Renal cortex interstitium (tissue), 11 donors: ENCODE results near the gene PDE6C. TPM values are rescaled to one million over a fixed set of nuclear protein-coding genes. Genes with fewer than 3 reads are reported as not detected.
A peak's percentile ranks its signal among the peaks of the same experiment; 100 is the strongest.

Experiments
- DNase-seq, 11 donors: peaks; one replicate each; pipeline ENCODE4 v3.0.0-alpha.2; 2013; ENCODE audit warnings: low read depth in 9 of 11, low spot score in 4 of 11; ENCODE audit errors: extremely low read depth in 1 of 11
- polyA plus RNA-seq, 3 donors: library from polyadenylated mRNA; unstranded; fragments of 120-200 nt; gene quantifications; one replicate each; pipeline ENCODE4 v1.2.1, GENCODE V29; 2013; ENCODE audit not compliant: insufficient read length in 3 of 3

PDE6C gene
- polyA plus RNA-seq, 3 donors = 0.40 to 1.1 (median 0.69) TPM

GRCh38 chr10:93615576-93616235 is 3.4 kb downstream of the PDE6C start:
- DNase-seq = no peak

DNA sequence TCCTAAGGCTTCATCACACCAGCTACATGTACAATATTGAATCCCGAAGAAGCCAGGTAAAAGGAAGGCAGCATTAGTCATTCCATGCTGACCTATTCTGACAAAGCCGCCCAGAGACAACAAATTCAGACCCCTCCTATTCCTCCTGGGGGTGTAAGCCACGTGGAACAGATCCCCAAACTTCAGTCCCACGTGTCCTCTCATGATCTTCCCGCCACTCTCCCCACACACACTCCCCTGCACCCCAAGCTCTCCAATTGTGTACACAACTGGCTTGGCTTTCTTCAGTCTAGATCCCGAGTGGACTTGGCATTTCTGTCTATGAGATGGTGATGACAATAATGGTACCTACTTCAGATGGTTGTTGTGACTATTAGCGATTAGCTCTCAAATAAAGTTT is 8.6 kb downstream of the PDE6C start:
- DNase-seq = no peak

GRCh38 chr10:93622942-93623341 is 10.6 kb downstream of the PDE6C start:
- DNase-seq = no peak

- no peak for DNase-seq
These were observed 16.5 kb downstream of the PDE6C start for GRCh38 chr10:93628858-93629257.

GRCh38 chr10:93629647-93630305 is 17.4 kb downstream of the PDE6C start:
- DNase-seq = peak in 1 of 11 donors; percentile 12

- DNase-seq = peak in 1 of 11 donors; percentile 5
These were observed 18.6 kb downstream of the PDE6C start for GRCh38 chr10:93630625-93631557.

GRCh38 chr10:93639791-93640190 is 27.5 kb downstream of the PDE6C start:
- no peak for DNase-seq

DNA sequence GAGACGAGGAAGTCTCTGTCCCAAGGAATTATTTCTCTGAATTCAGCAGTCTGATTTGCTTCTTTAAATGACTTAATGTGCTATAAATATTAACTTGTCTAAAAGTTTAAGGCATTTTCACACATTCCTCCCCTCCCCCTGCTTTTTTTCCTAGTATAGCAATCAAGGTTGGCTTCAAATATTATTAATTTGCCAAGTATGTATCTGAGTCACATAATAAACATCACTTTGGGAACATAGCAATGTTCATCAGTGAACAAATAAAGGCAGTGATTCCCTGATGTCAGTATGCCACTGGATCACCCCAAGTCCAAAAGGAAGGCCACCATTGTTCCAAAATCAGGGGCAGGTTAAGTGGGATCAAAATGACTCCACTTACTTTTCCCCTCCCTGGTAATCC is 40.5 kb downstream of the PDE6C start:
- DNase-seq = no peak

- no peak for DNase-seq
These were observed 41.9 kb downstream of the PDE6C start for GRCh38 chr10:93654201-93654600.

- DNase-seq = no peak
These were observed 43.8 kb downstream of the PDE6C start for GRCh38 chr10:93656155-93656554.

- DNase-seq = no peak
These were observed 45.4 kb downstream of the PDE6C start for GRCh38 chr10:93657757-93658156.

GRCh38 chr10:93666030-93666429 is 53.7 kb downstream of the PDE6C start:
- no peak for DNase-seq

- no peak for DNase-seq
These were observed 55.5 kb downstream of the PDE6C start for GRCh38 chr10:93667795-93668194.

- DNase-seq = no peak
These were observed 58.0 kb downstream of the PDE6C start for GRCh38 chr10:93670372-93670771.

GRCh38 chr10:93671042-93671441 is 58.7 kb downstream of the PDE6C start:
- no peak for DNase-seq

- no peak for DNase-seq
These were observed 59.8 kb downstream of the PDE6C start for GRCh38 chr10:93672022-93672678.

GRCh38 chr10:93672890-93673289 is 60.6 kb downstream of the PDE6C start:
- DNase-seq = no peak

GRCh38 chr10:93673791-93674190 is 61.5 kb downstream of the PDE6C start:
- DNase-seq = no peak

- DNase-seq = no peak
These were observed 66.0 kb downstream of the PDE6C start for GRCh38 chr10:93678386-93678785.
